ENCODE results near the gene ASIC4. TPM values are rescaled to one million over a fixed set of nuclear protein-coding genes. Genes with fewer than 3 reads are reported as not detected.

ASIC4 gene
- total and polyA plus RNA-seq, 9 of the 15 experiments (the other 6 are each of a cell fraction or from before 2014, with no cell fraction given), result 0.07 to 19.2 (median 4.8) TPM

DNA sequence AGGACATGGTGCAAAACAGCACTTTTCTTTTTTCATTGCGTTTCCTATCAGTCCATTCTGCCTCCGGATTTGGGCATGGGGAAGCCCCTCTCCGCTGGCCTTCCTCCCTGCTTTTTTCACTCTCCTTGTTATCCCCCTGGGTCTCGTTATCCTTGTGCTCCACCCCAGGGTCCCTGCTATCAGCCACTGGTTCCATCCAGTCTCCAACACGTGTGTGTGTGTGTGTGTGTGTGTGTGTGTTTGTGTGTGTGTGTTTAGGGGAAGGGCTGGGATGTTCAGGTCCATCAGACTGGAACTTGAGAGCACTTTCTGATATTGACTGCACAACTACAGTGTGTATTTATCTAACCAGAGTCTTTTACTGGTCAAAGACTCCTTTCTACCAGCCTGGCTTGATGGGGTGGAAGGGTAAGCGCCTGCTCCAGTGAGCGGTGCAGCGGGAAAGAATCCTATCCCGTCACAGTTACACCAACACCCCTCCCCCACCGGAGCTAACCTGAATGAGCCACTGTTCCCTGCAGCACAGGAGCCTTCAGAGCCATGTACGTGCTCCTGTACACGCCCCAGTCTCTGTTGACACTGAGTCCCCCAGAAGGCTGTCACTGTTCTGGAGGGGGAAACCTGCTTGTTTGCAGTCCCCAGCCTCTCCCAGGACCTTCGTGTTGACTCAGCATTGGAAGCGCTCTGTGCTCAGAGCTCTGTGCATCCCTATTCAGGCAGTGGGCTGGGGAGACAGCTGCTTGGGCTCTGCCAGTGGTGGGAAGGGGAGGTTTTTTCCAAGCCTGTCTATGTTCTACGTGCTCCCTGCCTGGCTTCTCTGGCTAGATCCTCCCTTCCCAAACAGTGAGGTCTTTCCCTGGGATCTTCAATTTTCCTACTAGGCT is 62.5 kb downstream of the ASIC4 start:
- no peaks in the 10 kb centered on the region for H3K36me3 ChIP-seq (ENCODE audit: control insufficient read depth, insufficient read depth, low read length)
- peak overlapping the region; percentile 63 for H3K4me2 ChIP-seq (ENCODE audit: insufficient read depth, low read length)
- POLR2A ChIA-PET, result interaction anchor here (1.0 to 1.3 kb wide), 4 partner anchors 10 to 21 kb away, joined by 3 to 8 read pairs (median 8); partner anchors contain the start of gene STK11IP
- FAIRE-seq, result peak; percentile 40
- H3K4me1 ChIP-seq (replicated peaks in 1 of 2; ENCODE audit: control insufficient read depth in 2 of 2, insufficient read depth in 2 of 2, low read length in 2 of 2), result peaks cover 40% of the 10 kb centered on the region in 2 experiments; a peak in 4 of 5 replicates
- intact Hi-C loops (cut with micrococcal nuclease) (no loop called here), in situ Hi-C loops (cut with MboI) (no loop called here)
- no peaks in the 10 kb centered on the region for H3K27me3 ChIP-seq (ENCODE audit: control insufficient read depth in 2 of 2, insufficient read depth in 2 of 2, low read length in 2 of 2)
- peak overlapping the region; percentile 84 for H2AFZ ChIP-seq (ENCODE audit: low read depth, low read length)
- no peak overlapping the region for H3K27ac ChIP-seq (ENCODE audit: extremely low read depth, low read depth, low read length)
- peak; percentile 54 for ATAC-seq
- no TSS peak for BruUV-seq (replicated peaks)
- H3K79me2 ChIP-seq (ENCODE audit: control insufficient read depth, insufficient read depth, low read length), result no peaks in the 10 kb centered on the region
- H3K9me1 ChIP-seq (ENCODE audit: control insufficient read depth, insufficient read depth, low read length), result no peaks in the 10 kb centered on the region
- 24% methylated on average over 14 of the region's 15 CpGs for WGBS (ENCODE audit: insufficient coverage, low coverage, missing lambda C conversion rate)
- H3K9me3 ChIP-seq (replicated peaks; ENCODE audit: control insufficient read depth, insufficient read depth, low read depth, low read length), result no peaks in the 10 kb centered on the region
- CTCF ChIA-PET (ENCODE audit: low intra/inter-chr PET ratio), result no interaction called here
- no peak overlapping the region for H3K4me3 ChIP-seq
- H3K9ac ChIP-seq (ENCODE audit: insufficient read depth in 1 of 2, low read depth in 2 of 2, low read length in 2 of 2), result peak overlapping the region in 1 of 2 experiments; percentile 79; a peak in 1 of 4 replicates
- no peaks in the 10 kb centered on the region for H4K20me1 ChIP-seq (replicated peaks; ENCODE audit: control insufficient read depth, insufficient read depth, low read length)
- peak; percentile 25 to 45 (median 34) for DNase-seq (ENCODE audit: extremely low read depth in 1 of 4, low spot score in 3 of 4)
- TF ChIP-seq, protein P1, sequence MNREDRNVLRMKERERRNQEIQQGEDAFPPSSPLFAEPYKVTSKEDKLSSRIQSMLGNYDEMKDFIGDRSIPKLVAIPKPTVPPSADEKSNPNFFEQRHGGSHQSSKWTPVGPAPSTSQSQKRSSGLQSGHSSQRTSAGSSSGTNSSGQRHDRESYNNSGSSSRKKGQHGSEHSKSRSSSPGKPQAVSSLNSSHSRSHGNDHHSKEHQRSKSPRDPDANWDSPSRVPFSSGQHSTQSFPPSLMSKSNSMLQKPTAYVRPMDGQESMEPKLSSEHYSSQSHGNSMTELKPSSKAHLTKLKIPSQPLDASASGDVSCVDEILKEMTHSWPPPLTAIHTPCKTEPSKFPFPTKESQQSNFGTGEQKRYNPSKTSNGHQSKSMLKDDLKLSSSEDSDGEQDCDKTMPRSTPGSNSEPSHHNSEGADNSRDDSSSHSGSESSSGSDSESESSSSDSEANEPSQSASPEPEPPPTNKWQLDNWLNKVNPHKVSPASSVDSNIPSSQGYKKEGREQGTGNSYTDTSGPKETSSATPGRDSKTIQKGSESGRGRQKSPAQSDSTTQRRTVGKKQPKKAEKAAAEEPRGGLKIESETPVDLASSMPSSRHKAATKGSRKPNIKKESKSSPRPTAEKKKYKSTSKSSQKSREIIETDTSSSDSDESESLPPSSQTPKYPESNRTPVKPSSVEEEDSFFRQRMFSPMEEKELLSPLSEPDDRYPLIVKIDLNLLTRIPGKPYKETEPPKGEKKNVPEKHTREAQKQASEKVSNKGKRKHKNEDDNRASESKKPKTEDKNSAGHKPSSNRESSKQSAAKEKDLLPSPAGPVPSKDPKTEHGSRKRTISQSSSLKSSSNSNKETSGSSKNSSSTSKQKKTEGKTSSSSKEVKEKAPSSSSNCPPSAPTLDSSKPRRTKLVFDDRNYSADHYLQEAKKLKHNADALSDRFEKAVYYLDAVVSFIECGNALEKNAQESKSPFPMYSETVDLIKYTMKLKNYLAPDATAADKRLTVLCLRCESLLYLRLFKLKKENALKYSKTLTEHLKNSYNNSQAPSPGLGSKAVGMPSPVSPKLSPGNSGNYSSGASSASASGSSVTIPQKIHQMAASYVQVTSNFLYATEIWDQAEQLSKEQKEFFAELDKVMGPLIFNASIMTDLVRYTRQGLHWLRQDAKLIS (CRISPR knock-in tag; IDR thresholded peaks at IDR 0.05), result no peak
- TF ChIP-seq MTA2 (IDR thresholded peaks at IDR 0.05; ENCODE audit: low read depth) (no peak), HNRNPLL (IDR thresholded peaks at IDR 0.05; ENCODE audit: low read depth, low read length, poor library complexity, severe bottlenecking) (no peak), POU5F1 (IDR thresholded peaks at IDR 0.05; ENCODE audit: borderline replicate concordance, low read depth, low read length, partially characterized antibody) (no peak), NCOA1 (IDR thresholded peaks at IDR 0.05; ENCODE audit: low read depth) (no peak), CREM (IDR thresholded peaks at IDR 0.05; ENCODE audit: low read depth) (0 out of 2 replicates have a peak, but pooled peaks have one; percentile 3), MTA3 (IDR thresholded peaks at IDR 0.05; ENCODE audit: borderline replicate concordance) (no peak), HNRNPL (IDR thresholded peaks at IDR 0.05; ENCODE audit: low read depth, low read length) (no peak)
- TF ChIP-seq, protein P2, sequence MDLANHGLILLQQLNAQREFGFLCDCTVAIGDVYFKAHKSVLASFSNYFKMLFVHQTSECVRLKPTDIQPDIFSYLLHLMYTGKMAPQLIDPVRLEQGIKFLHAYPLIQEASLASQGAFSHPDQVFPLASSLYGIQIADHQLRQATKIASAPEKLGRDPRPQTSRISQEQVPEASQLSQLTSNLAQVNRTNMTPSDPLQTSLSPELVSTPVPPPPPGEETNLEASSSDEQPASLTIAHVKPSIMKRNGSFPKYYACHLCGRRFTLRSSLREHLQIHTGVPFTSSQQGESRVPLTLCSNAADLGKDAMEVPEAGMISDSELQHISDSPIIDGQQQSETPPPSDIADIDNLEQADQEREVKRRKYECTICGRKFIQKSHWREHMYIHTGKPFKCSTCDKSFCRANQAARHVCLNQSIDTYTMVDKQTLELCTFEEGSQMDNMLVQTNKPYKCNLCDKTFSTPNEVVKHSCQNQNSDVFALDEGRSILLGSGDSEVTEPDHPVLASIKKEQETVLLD (IDR thresholded peaks at IDR 0.05), result no peak
- TF ChIP-seq, protein P3, sequence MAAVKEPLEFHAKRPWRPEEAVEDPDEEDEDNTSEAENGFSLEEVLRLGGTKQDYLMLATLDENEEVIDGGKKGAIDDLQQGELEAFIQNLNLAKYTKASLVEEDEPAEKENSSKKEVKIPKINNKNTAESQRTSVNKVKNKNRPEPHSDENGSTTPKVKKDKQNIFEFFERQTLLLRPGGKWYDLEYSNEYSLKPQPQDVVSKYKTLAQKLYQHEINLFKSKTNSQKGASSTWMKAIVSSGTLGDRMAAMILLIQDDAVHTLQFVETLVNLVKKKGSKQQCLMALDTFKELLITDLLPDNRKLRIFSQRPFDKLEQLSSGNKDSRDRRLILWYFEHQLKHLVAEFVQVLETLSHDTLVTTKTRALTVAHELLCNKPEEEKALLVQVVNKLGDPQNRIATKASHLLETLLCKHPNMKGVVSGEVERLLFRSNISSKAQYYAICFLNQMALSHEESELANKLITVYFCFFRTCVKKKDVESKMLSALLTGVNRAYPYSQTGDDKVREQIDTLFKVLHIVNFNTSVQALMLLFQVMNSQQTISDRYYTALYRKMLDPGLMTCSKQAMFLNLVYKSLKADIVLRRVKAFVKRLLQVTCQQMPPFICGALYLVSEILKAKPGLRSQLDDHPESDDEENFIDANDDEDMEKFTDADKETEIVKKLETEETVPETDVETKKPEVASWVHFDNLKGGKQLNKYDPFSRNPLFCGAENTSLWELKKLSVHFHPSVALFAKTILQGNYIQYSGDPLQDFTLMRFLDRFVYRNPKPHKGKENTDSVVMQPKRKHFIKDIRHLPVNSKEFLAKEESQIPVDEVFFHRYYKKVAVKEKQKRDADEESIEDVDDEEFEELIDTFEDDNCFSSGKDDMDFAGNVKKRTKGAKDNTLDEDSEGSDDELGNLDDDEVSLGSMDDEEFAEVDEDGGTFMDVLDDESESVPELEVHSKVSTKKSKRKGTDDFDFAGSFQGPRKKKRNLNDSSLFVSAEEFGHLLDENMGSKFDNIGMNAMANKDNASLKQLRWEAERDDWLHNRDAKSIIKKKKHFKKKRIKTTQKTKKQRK (IDR thresholded peaks at IDR 0.05; ENCODE audit: borderline replicate concordance, low read depth, low read length), result no peak

Measured in K562 (cell line).